GM10847 (cell line): ENCODE measurements around the gene CNOT10.

ENCODE experiments used
- POLR2A ChIP-seq: IDR thresholded peaks from 2 replicates; pipeline ENCODE4 v1.6.1; 2011; ENCODE audit not compliant: insufficient read length; ENCODE audit errors: extremely low read depth

CNOT10 gene

GRCh38 chr3:32684800-32685542 lies at the start of gene CNOT10:
TSS of gene CNOT10 (plus strand) at chr3:32685188. CDS start at chr3:32685461, 273 bp downstream.
- TF ChIP-seq POLR2A = peak; percentile 58

GRCh38 chr3:32640939-32641338 lies 44.0 kb upstream of the CNOT10 start:
- TF ChIP-seq POLR2A = no peak

- TF ChIP-seq POLR2A = no peak
These were observed 43.6 kb upstream of the CNOT10 start for GRCh38 chr3:32641356-32641755.

GRCh38 chr3:32643354-32643753 lies 41.6 kb upstream of the CNOT10 start:
- no peak for TF ChIP-seq POLR2A

- TF ChIP-seq POLR2A = no peak
These were observed 41.2 kb upstream of the CNOT10 start for GRCh38 chr3:32643816-32644215.

GRCh38 chr3:32644380-32644779 lies 40.6 kb upstream of the CNOT10 start:
- TF ChIP-seq POLR2A = no peak

- no peak for TF ChIP-seq POLR2A
These were observed 38.2 kb upstream of the CNOT10 start for GRCh38 chr3:32646761-32647160.

- TF ChIP-seq POLR2A = no peak
These were observed 29.8 kb upstream of the CNOT10 start for GRCh38 chr3:32655167-32655566.

GRCh38 chr3:32660634-32661033 lies 24.4 kb upstream of the CNOT10 start:
- no peak for TF ChIP-seq POLR2A

GRCh38 chr3:32662647-32663046 lies 22.3 kb upstream of the CNOT10 start:
- no peak for TF ChIP-seq POLR2A

GRCh38 chr3:32667072-32667582 lies 17.9 kb upstream of the CNOT10 start:
- TF ChIP-seq POLR2A = no peak

GRCh38 chr3:32675164-32675563 lies 9.8 kb upstream of the CNOT10 start:
- no peak for TF ChIP-seq POLR2A

GRCh38 chr3:32675650-32676049 lies 9.3 kb upstream of the CNOT10 start:
- TF ChIP-seq POLR2A = no peak

GRCh38 chr3:32681811-32682210 lies 3.2 kb upstream of the CNOT10 start:
- no peak for TF ChIP-seq POLR2A

- TF ChIP-seq POLR2A = no peak
These were observed 774 bp upstream of the CNOT10 start for GRCh38 chr3:32684029-32684799.

- no peak for TF ChIP-seq POLR2A
These were observed 676 bp downstream of the CNOT10 start for GRCh38 chr3:32685543-32686185.
